ENCODE results near the gene HDHD5.
"Not testable (repeated sequence)": the region's sequence is repeated elsewhere in the genome, so short reads cannot be mapped to it uniquely, and the experiment has no call there.

The HDHD5 gene

DNA sequence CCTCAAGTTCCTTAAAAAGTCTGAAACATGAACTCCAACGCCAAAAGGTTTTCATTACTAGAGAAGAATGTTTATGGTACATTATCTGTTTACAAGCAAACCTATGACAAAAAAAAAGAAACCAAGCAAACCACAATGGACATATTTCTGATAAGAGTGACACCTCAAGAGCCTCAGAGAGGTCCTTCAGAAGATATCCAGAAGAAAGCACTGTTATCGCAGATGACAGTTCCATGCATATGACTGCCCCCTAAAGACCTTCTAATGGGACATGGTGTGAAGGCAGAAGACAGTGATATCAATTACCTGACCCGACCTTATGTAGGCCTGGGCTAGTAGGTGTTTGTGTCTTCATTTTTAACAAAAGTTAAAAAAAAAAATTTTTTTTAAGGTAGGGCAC is 3.1 kb downstream of the HDHD5 start:
- Histone ChIP-seq H3K27ac (no peak overlapping the region), H3K4me3 (no peak overlapping the region)
- no peak for DNase-seq (ENCODE audit: low spot score)
- TF ChIP-seq, protein P1, sequence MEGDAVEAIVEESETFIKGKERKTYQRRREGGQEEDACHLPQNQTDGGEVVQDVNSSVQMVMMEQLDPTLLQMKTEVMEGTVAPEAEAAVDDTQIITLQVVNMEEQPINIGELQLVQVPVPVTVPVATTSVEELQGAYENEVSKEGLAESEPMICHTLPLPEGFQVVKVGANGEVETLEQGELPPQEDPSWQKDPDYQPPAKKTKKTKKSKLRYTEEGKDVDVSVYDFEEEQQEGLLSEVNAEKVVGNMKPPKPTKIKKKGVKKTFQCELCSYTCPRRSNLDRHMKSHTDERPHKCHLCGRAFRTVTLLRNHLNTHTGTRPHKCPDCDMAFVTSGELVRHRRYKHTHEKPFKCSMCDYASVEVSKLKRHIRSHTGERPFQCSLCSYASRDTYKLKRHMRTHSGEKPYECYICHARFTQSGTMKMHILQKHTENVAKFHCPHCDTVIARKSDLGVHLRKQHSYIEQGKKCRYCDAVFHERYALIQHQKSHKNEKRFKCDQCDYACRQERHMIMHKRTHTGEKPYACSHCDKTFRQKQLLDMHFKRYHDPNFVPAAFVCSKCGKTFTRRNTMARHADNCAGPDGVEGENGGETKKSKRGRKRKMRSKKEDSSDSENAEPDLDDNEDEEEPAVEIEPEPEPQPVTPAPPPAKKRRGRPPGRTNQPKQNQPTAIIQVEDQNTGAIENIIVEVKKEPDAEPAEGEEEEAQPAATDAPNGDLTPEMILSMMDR (IDR thresholded peaks at IDR 0.05) = no peak

DNA sequence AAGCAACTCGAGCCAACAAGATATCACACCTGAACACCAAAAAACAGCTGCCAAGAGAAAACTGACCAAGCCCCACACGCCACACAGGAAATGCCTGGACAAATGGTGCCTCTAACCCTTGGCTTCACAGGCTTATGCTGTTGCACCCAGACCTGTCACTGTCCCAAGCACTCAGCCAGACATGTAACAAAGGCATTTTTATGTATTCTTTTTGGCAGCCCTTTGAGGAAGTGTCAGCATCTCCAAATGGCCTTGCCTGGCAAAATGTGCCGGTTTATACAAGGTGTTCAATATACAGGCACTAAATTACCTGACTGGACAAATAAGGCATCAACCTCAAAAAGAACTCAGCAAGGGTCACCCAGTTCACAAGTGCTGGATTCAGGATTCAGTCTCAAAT is 6.1 kb downstream of the HDHD5 start:
- TF ChIP-seq, protein P1 (IDR thresholded peaks at IDR 0.05) = no peak
- no peak for DNase-seq (ENCODE audit: low spot score)
- H3K4me3 ChIP-seq = no peak overlapping the region
- H3K27ac ChIP-seq = no peak overlapping the region

DNA sequence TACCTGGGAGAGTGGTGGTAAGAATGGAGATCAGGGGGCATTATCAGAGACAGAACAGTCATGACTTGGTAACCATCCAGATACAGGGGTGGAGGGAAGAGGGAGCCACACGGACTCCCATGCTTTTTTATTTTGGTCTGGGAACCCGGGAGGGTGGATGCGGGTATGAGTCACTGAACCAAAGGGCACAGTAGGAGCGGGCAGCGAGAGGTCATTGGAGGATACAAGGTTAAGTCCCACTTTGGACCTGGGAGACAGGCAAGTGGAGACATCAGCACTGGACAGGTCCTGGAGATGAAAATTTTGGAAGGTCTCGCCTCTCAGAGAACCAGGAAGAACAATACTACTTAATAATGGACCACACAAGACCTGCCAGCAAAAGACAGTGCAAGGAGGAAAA is 6.7 kb downstream of the HDHD5 start:
- no peak for DNase-seq (ENCODE audit: low spot score)
- no peak overlapping the region for H3K27ac ChIP-seq
- TF ChIP-seq, protein P1 (IDR thresholded peaks at IDR 0.05) = no peak
- no peak overlapping the region for H3K4me3 ChIP-seq

DNA sequence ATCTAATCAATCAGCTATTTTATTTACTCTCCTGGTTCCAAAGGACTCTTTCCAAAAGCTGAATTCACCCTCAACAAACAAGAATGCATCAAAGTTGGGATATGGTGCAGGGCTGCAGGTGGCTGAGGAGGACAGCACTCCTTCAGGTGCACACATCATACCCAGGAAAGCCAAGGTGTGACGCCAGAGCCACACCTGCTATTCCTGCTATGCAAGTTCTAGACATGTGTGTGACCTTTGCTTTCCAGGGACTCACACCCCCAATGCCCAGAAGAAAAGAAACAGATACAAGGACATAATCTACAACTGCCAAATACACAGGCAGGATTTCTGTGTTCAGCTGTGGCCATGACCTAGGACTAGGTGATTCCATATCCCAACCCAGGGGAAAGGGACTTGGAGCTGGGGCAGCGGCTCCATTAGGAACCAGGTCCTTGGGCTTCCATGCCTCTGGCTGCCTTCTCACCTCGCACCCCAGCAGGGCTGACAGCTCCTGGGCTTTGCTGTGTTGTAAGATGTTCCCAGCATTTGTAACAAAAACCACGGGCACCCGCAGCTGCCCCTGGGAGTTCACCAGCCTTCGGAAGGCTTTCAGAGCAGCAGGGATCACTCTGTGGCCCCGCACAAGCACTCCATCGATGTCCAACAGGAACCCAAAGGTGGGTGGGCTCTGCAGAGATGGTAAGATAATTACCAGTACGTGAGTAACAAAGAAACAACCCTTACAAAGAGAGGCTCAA is 9.8 kb downstream of the HDHD5 start:
- no peak overlapping the region for H3K4me3 ChIP-seq
- H3K27ac ChIP-seq = no peak overlapping the region
- DNase-seq (ENCODE audit: low spot score) = no peak
- TF ChIP-seq, protein P1 (IDR thresholded peaks at IDR 0.05) = no peak

DNA sequence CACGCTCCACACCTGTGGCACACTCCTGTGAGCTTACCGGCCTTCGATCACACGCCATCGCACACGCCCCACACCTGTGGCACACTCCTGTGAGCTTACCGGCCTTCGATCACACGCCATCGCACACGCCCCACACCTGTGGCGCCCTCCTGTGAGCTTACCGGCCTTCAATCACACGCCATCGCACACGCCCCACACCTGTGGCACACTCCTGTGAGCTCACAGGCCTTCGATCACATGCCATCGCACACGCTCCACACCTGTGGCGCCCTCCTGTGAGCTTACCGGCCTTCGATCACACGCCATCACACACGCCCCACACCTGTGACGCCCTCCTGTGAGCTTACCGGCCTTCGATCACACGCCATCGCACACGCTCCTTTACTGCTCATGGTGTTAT is 11.6 kb downstream of the HDHD5 start:
- DNase-seq (ENCODE audit: low spot score); H3K4me3 ChIP-seq; H3K27ac ChIP-seq: not testable (repeated sequence)

DNA sequence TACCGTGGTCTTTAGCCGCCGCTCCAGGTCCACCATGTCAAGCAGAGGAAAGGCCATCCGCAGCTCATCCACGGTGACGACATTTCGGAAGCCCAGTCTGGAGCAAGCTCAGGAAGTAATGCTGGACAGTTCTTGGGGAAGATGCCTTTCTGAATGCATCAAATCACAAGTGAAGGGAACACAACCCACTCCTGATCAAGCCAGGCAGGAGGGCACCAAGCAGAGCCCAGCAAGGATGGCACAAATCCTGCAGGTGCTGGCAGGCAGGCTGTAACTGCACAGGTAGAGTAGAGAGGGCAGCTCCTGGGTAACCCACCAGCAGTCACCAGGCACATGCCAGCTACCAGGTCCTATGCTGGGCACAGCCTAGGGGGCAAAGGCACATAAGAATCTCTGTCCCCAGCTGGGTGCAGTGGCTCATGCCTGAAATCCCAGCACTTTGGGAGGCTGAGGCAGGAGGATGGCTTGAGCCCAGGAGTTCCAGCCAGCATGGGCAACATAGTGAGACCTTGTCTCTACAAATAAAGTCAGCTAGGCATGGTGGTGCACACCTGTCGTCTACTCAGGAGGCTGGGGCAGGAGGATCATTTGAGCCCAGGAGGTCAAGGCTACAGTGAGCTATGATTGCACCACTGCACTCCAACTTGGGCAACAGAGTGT is 13.9 kb downstream of the HDHD5 start:
- H3K4me3 ChIP-seq = no peak overlapping the region
- TF ChIP-seq, protein P1 (IDR thresholded peaks at IDR 0.05) = no peak
- DNase-seq (ENCODE audit: low spot score) = no peak
- H3K27ac ChIP-seq = no peak overlapping the region

DNA sequence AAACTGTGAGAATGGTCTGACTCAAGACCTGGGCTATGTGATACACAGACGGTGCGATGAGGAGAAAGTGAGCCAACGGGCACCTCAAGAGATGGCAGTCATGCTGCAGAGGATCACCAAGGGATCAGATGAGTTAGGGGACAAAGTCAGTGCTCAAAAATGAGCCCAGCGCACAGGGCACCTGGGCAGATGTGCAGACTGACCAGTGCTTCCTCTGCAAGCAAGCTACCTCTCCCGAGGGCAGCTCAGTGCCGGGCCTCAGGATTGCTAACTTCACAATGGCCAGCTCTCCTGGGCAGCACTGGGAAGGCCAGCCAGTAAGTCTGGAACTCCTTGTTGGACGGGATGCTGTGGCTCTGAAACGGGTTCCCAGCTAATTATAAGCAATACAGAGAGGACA is 15.3 kb downstream of the HDHD5 start:
- TF ChIP-seq, protein P1 (IDR thresholded peaks at IDR 0.05) = no peak
- H3K4me3 ChIP-seq = no peak overlapping the region
- no peak overlapping the region for H3K27ac ChIP-seq
- no peak for DNase-seq (ENCODE audit: low spot score)

All from coronary artery (tissue), 2 donors.